ENCODE data around the gene JARID2. TPM values are rescaled to one million over a fixed set of nuclear protein-coding genes. Genes with fewer than 3 reads are reported as not detected.

Gene JARID2
- total and polyA plus RNA-seq, 9 of the 15 experiments (the other 6 are each of a cell fraction or from before 2014, with no cell fraction given) = 5.0 to 29.0 (median 15.6) TPM

- TF ChIP-seq HINFP (tag; conservative IDR thresholded peaks at IDR 0.05; ENCODE audit: low read depth) (0 out of 2 replicates have a peak, but pooled peaks have one; percentile 33), MYC (IDR thresholded peaks at IDR 0.05; ENCODE audit: low read depth, low read length) (peak; percentile 65), MYC (CRISPR knock-in tag; IDR thresholded peaks at IDR 0.05; ENCODE audit: borderline replicate concordance, low read depth) (0 out of 2 replicates have a peak, but pooled peaks have one; percentile 44), SMARCB1 (IDR thresholded peaks at IDR 0.05; ENCODE audit: insufficient read length, low read depth) (peak; percentile 34), ID3 (CRISPR knock-in tag; IDR thresholded peaks at IDR 0.05) (no peak), ID3 (tag; IDR thresholded peaks at IDR 0.05) (no peak), MAZ (CRISPR knock-in tag; conservative IDR thresholded peaks at IDR 0.05 in 1 of 2, IDR thresholded peaks at IDR 0.05 in 1 of 2) (0 out of 4 replicates have a peak, but pooled peaks of 1 of the 2 experiments have one; percentile 35), RAD51 (IDR thresholded peaks at IDR 0.05; ENCODE audit: borderline replicate concordance, low read depth) (peak; percentile 5; the same call in 1 of the 2 replicates), ZBTB40 (IDR thresholded peaks at IDR 0.05) (peak; percentile 73), ZBTB40 (CRISPR knock-in tag; IDR thresholded peaks at IDR 0.05) (no peak), NELFE (IDR thresholded peaks at IDR 0.05; ENCODE audit: insufficient read depth, insufficient read length) (no peak), ARID2 (IDR thresholded peaks at IDR 0.05) (no peak), BRD9 (IDR thresholded peaks at IDR 0.05; ENCODE audit: low read depth, partially characterized antibody) (no peak), ZNF644 (tag; IDR thresholded peaks at IDR 0.05; ENCODE audit: low read depth) (peak; percentile 84)
These were observed 20.6 kb downstream of the JARID2 start (continued) for GRCh38 chr6:15266423-15266996.

Data from K562 (cell line).